PFSK-1 (cell line): ENCODE data around the gene TMEM154.

ENCODE experiments used
- FOXP2 ChIP-seq: optimal IDR thresholded peaks from 2 replicates; pipeline ENCODE3; 2011; ENCODE audit warnings: borderline replicate concordance, control low read depth, inconsistent platforms; ENCODE audit not compliant: insufficient read depth; ENCODE audit errors: extremely low read length, extremely low read depth
- POLR2AphosphoS5 ChIP-seq: IDR thresholded peaks from 2 replicates; pipeline ENCODE4 v1.6.1; 2012; ENCODE audit warnings: low read depth, mild to moderate bottlenecking, control low read depth, low read length, moderate library complexity
- REST ChIP-seq, 2 experiments: IDR thresholded peaks; 2 replicates each; pipeline versions ENCODE4 v1.6.1 to v1.8.0; 2011 to 2012; ENCODE audit warnings: low read depth in 2 of 2, low read length in 2 of 2, control low read depth in 1 of 2, inconsistent platforms in 1 of 2, mild to moderate bottlenecking in 1 of 2, moderate library complexity in 1 of 2; ENCODE audit not compliant: insufficient read depth in 1 of 2
- SIN3A ChIP-seq: IDR thresholded peaks from 2 replicates; pipeline ENCODE4 v1.6.1; 2012; ENCODE audit warnings: mild to moderate bottlenecking, low read length, moderate library complexity, borderline replicate concordance; ENCODE audit not compliant: insufficient read depth
- TAF1 ChIP-seq: IDR thresholded peaks from 2 replicates; pipeline ENCODE4 v1.6.1; 2012; ENCODE audit warnings: low read length, control low read depth, borderline replicate concordance; ENCODE audit not compliant: insufficient read depth

Gene TMEM154

DNA sequence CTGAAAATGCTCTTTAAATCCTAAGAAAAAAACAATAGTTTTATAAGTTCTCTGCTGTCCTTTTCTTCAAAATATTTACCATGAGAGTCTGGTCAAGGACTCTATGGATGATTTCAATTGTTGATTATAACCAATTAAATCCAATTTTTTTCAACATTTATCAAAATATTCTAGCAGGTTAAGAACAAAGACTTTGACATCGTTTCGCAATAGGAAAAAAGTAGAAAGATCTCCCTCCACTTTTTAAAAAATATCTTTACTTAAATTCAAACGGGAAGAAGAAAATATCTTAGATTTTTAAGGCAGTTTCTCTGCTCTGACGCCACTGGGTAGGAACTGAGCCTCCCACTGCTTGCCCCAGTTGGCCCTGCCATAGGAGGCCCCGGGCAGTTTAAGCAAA lies 44.7 kb upstream of the TMEM154 start:
- TF ChIP-seq POLR2AphosphoS5 (no peak), TAF1 (no peak), REST (IDR thresholded peaks at IDR 0.05; ENCODE audit: insufficient read depth in 1 of 2, low read depth in 2 of 2, low read length in 2 of 2) (no peak), SIN3A (no peak), FOXP2 (no peak)

DNA sequence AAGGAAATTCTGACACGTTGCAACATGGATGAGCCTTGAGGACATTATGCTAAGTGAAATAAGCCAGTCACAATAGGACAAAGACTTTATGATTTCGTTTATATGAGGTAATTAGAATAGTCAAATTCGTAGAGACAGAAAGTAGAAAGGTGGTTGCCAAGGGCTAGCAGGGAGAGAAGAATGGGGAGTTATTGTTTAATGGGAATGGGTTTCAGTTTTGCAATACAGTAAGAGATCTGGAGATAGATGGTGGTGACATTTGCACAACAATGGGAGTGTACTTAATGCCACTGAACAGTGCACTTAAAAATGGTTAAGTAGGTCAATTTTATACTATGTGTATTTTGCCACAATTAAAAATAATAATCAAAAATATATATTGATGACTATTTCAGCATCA lies 43.4 kb upstream of the TMEM154 start:
- no peak for TF ChIP-seq FOXP2
- TF ChIP-seq SIN3A: no peak
- TF ChIP-seq REST (IDR thresholded peaks at IDR 0.05; ENCODE audit: insufficient read depth in 1 of 2, low read depth in 2 of 2, low read length in 2 of 2): no peak
- TF ChIP-seq POLR2AphosphoS5: no peak
- TF ChIP-seq TAF1: no peak

DNA sequence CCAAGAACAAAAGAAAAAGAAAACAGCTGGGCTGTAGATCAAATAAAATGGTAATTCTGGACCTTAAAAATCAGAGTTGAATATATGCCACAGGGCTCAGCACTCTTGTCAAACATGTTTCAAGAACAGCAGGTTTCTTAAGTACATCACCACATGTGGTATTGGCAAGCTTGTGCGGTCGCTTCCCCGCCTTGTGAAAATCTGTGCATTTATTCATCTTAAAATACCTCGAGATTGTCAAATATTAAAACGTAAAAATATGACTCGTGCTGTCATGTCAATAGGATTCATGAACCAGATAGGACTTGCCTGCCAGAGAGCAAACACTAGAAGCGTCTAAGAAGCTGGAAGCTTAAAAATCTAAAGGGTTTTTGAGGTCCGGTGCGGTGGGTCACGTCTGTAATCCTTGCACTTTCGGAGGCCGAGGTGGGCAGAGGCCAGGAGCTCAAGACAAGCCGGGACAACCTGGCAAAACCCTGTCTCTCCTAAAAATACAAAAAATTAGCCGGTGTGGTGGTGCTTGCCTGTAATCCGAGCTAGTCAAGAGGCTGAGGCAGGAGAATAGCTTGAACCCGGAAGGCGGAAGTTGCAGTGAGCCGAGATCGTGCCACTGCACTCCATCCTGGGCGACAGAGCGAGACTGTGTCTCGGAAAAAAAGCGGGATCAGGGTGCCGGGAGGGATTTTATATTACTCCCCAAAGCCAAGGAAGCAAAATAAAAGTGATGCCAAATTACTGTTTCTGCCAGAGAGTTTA lies 40.2 kb upstream of the TMEM154 start:
- TF ChIP-seq SIN3A (no peak), REST (IDR thresholded peaks at IDR 0.05; ENCODE audit: insufficient read depth in 1 of 2, low read depth in 2 of 2, low read length in 2 of 2) (no peak), FOXP2 (no peak), POLR2AphosphoS5 (no peak), TAF1 (no peak)

DNA sequence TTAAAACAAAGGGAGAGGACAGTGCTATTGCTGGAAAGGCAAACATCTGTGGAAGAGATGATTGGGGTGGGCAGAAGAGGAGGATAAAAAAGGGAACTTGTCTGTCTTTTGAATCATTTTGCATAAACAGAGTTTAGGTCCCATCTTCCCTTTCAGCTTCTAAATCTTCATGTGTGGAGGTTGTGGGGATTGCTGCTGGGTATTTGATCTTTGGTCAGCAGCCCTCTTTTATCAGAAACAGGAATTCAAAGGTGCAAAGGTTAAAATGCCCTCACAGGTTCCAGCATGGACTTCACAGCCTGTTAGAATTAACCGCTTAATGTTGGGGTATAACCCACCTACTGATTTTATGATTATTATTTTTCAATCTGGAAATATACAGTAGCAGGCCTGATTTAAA lies 39.5 kb upstream of the TMEM154 start:
- no peak for TF ChIP-seq TAF1
- no peak for TF ChIP-seq REST (IDR thresholded peaks at IDR 0.05; ENCODE audit: insufficient read depth in 1 of 2, low read depth in 2 of 2, low read length in 2 of 2)
- TF ChIP-seq FOXP2: no peak
- no peak for TF ChIP-seq SIN3A
- no peak for TF ChIP-seq POLR2AphosphoS5

DNA sequence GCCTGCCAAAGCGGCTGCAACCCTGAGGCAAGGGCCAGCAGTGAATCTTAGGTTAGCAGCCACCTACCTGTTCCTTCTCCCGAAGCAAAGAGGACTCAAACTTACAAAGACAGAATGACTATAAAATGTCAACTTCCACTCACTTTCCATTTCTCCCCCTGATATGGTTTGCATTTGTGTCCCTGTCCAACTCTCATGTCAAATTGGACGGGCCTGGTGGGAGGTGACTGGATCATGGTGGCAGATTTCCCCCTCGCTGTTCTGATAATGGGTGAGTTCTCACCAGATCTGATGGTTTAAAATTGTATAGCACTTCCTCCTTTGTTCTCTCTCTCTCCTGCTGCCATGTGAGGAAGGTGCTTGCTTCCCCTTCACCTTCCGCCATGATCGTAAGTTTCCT lies 35.3 kb upstream of the TMEM154 start:
- TF ChIP-seq REST (IDR thresholded peaks at IDR 0.05; ENCODE audit: insufficient read depth in 1 of 2, low read depth in 2 of 2, low read length in 2 of 2) (no peak), SIN3A (no peak), FOXP2 (no peak), POLR2AphosphoS5 (no peak), TAF1 (no peak)
